Measurements from ENCODE around the gene SLC35A3. TPM values are rescaled to one million over a fixed set of nuclear protein-coding genes. Genes with fewer than 3 reads are reported as not detected.

The SLC35A3 gene
- total and polyA plus RNA-seq, 12 donors = 5.2 to 25.9 (median 17.5) TPM

DNA sequence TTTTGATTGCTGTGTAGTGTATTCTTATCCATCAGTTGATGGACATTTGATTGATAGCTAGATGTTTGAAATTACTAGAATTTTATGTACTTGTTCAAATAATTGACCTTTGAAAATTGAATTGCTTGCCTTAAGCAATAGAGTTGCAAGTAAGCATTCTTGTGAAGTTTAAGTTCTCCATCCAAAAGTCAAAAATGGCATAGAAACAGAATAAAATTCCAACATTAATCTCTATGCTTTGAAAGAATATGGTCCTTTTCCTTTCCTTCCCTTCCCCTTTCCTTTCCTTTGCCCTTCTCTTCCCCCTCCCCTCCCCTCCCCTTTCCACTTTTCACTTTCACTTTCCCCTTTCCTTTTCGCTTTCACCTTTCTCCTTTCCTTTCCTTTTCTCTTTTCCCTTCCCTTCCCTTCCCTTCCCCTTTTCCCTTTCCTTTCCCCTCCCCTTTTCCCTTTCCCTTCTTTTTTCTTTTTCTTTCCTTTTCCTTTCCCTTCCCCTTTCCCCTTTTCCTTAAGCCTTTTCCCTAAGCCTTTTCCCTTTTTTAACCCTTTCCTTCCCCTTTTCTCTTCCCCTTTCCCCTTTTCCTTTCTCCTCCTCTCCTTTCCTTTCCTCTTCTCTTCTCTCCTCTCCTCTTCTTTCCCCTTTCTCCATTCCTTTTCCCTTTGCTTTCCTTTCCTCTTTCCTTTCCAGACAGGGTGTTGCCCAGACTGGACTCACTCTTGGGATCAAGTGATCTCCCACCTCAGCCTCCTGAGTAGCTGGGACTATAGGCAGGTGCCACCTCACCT, 95.6 kb downstream of the SLC35A3 start:
- Histone ChIP-seq H3K9me3 (replicated peaks in 1 of 3) (no peaks in the 10 kb centered on the region), H3K27ac (no peak overlapping the region), H3K27me3 (no peaks in the 10 kb centered on the region), H3K4me3 (no peak overlapping the region), H3K36me3 (replicated peaks in 1 of 2) (peaks cover 0 to 48% of the 10 kb centered on the region in 2 donors), H3K4me1 (replicated peaks in 1 of 2) (peaks cover 8 to 15% of the 10 kb centered on the region in 2 donors)
- no peak for DNase-seq
- 73 to 85% (median 80%) methylated on average over 1 of the region's 1 CpG for WGBS, 4 donors
- TF ChIP-seq CTCF (IDR thresholded peaks at IDR 0.05) (no peak), POLR2A (IDR thresholded peaks at IDR 0.05) (no peak)
- intact Hi-C loops (cut with DNase I) = no loop called here

- Histone ChIP-seq H3K27me3 (no peaks in the 10 kb centered on the region), H3K36me3 (replicated peaks in 1 of 2) (peaks cover 0 to 49% of the 10 kb centered on the region in 2 donors), H3K27ac (no peak overlapping the region), H3K4me3 (no peak overlapping the region), H3K4me1 (replicated peaks in 1 of 2) (peaks cover 3 to 12% of the 10 kb centered on the region in 2 donors), H3K9me3 (replicated peaks in 1 of 3) (no peaks in the 10 kb centered on the region)
- WGBS, 4 donors = 91 to 98% (median 94%) methylated on average over 2 of the region's 2 CpGs
- intact Hi-C loops (cut with DNase I) = no loop called here
- no peak for DNase-seq
- TF ChIP-seq CTCF (IDR thresholded peaks at IDR 0.05) (no peak), POLR2A (IDR thresholded peaks at IDR 0.05) (no peak)
Observed at GRCh38 chr1:100065969-100066227, 96.1 kb downstream of the SLC35A3 start.

DNA sequence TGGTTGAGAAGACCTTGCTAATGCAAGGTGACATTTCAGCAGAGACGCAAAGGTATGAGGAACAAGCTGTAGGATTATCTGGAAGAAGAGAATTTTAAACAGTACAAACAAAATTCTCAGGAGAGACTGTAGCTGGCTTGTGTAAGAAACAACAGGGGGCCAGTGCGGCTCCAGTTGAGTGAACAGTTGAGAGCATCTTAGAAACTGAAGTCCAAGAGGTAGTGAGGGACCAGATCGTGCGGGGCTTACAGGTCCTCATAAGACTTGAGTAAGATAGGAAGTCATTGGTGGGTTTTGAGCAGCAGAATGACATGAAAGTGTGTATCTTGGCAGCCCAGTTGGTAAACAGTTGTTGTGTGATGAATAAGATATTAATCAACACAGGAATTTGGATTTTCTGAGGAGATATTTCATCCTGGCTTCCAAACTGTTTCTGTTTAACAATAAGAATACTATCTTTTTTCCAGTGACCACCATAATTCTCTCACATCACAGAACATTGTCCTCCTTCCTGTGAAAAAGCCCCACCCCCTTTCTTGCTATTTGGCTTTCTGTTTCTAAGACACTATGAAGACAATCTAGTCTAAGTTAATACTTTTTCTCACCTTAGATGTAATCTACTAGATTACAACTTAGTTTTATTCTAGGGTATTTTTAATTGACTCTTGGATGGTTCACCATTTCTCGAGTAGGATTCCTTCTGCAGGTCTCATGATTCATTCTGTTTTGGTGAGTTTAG, 100.6 kb downstream of the SLC35A3 start:
- Histone ChIP-seq H3K9me3 (replicated peaks in 1 of 3) (no peaks in the 10 kb centered on the region), H3K27ac (no peak overlapping the region), H3K36me3 (replicated peaks in 1 of 2) (peaks cover 0 to 46% of the 10 kb centered on the region in 2 donors), H3K4me3 (no peak overlapping the region), H3K27me3 (no peaks in the 10 kb centered on the region), H3K4me1 (replicated peaks in 1 of 2) (peaks cover 2 to 9% of the 10 kb centered on the region in 2 donors)
- intact Hi-C loops (cut with DNase I) = no loop called here
- no peak for DNase-seq
- TF ChIP-seq POLR2A (IDR thresholded peaks at IDR 0.05) (no peak), CTCF (IDR thresholded peaks at IDR 0.05) (no peak)
- WGBS, 4 donors = 95 to 99% (median 98%) methylated on average over 5 of the region's 5 CpGs

GRCh38 chr1:100073531-100073930, 103.7 kb downstream of the SLC35A3 start:
- no peak for DNase-seq
- no peak overlapping the region for H3K27ac ChIP-seq
- no peak overlapping the region for H3K4me3 ChIP-seq
- WGBS, 4 donors = 90 to 99% (median 94%) methylated on average over 3 of the region's 3 CpGs
- peaks cover 0 to 47% of the 10 kb centered on the region in 2 donors for H3K36me3 ChIP-seq (replicated peaks in 1 of 2)
- H3K27me3 ChIP-seq = no peaks in the 10 kb centered on the region
- TF ChIP-seq POLR2A (IDR thresholded peaks at IDR 0.05) = no peak
- no peak for TF ChIP-seq CTCF (IDR thresholded peaks at IDR 0.05)
- intact Hi-C loops (cut with DNase I) = no loop called here
- no peaks in the 10 kb centered on the region for H3K9me3 ChIP-seq (replicated peaks in 1 of 3)
- H3K4me1 ChIP-seq (replicated peaks in 1 of 2) = peaks cover 4 to 19% of the 10 kb centered on the region in 2 donors

Measured in adrenal gland (tissue), 12 donors.